ENCODE measurements around the gene ZNF672.

DNA sequence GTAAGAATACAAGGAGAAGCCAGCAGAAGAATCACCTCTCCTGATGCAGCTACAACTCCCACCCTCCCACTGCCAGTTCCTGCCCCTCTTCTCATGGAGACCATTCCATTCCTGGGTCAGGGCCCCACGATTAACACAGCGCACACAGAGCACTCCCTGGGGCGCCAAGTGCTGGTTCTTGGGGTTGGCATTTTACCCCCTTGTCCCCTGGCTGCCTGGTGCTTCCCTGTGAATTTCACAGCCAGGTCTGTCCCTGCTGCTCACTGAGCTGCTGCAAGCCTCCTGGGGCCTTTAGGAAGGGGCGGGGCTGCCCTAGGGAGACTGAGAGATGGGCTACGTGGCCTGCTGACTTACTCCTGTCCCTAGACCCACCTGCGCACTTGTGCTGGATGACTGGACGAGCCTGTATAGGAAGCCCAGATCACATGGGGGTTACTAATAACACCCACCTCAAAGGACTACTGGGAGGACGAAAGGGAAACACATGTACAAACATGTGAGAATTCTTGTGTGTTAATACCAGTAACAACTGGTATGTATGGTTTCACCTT lies 4.8 kb downstream of the ZNF672 start:
- TF ChIP-seq, protein P1, sequence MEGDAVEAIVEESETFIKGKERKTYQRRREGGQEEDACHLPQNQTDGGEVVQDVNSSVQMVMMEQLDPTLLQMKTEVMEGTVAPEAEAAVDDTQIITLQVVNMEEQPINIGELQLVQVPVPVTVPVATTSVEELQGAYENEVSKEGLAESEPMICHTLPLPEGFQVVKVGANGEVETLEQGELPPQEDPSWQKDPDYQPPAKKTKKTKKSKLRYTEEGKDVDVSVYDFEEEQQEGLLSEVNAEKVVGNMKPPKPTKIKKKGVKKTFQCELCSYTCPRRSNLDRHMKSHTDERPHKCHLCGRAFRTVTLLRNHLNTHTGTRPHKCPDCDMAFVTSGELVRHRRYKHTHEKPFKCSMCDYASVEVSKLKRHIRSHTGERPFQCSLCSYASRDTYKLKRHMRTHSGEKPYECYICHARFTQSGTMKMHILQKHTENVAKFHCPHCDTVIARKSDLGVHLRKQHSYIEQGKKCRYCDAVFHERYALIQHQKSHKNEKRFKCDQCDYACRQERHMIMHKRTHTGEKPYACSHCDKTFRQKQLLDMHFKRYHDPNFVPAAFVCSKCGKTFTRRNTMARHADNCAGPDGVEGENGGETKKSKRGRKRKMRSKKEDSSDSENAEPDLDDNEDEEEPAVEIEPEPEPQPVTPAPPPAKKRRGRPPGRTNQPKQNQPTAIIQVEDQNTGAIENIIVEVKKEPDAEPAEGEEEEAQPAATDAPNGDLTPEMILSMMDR (IDR thresholded peaks at IDR 0.05; ENCODE audit: low read depth, low read length, poor library complexity, severe bottlenecking) = no peak
- TF ChIP-seq EZH2phosphoT487 (IDR thresholded peaks at IDR 0.05; ENCODE audit: borderline replicate concordance, low read length) = no peak
